Measurements from ENCODE around the gene RNF175.

Gene RNF175

GRCh38 chr4:153771046-153771445 is 11.2 kb upstream of the RNF175 start:
- Histone ChIP-seq H3K9me2 (replicated peaks; ENCODE audit: insufficient read depth, low read length) (no peaks in the 10 kb centered on the region), H3K79me2 (ENCODE audit: insufficient read depth, low read length) (no peaks in the 10 kb centered on the region), H3K4me3 (ENCODE audit: insufficient read depth, low read length, poor library complexity, severe bottlenecking) (no peak overlapping the region), H3K4me2 (ENCODE audit: low read depth, low read length, poor library complexity, severe bottlenecking) (no peak overlapping the region), H3K36me3 (ENCODE audit: low read length) (no peaks in the 10 kb centered on the region), H4K20me1 (ENCODE audit: low read depth, low read length) (no peaks in the 10 kb centered on the region), H3K9me3 (ENCODE audit: insufficient read depth, low read length) (no peaks in the 10 kb centered on the region), H2AFZ (ENCODE audit: low read depth, low read length, severe bottlenecking) (no peak overlapping the region), H3F3A (ENCODE audit: insufficient read depth) (no peaks in the 10 kb centered on the region), H3K27me3 (ENCODE audit: low read length) (no peaks in the 10 kb centered on the region), H3K27ac (ENCODE audit: low read depth, low read length) (no peak overlapping the region), H3K9ac (ENCODE audit: low read length) (no peak overlapping the region)
- TF ChIP-seq EZH2phosphoT487 (conservative IDR thresholded peaks at IDR 0.05; ENCODE audit: low read length) = no peak
- TF ChIP-seq CTCF (IDR thresholded peaks at IDR 0.05; ENCODE audit: insufficient read depth, low read length, poor library complexity, severe bottlenecking) = no peak

- no peak overlapping the region for H3K4me2 ChIP-seq (ENCODE audit: low read depth, low read length, poor library complexity, severe bottlenecking)
These were observed 6.9 kb upstream of the RNF175 start for GRCh38 chr4:153766758-153767157.

GRCh38 chr4:153765894-153766293 is 6.1 kb upstream of the RNF175 start:
- no peak overlapping the region for H2AFZ ChIP-seq (ENCODE audit: low read depth, low read length, severe bottlenecking)
- H3K27me3 ChIP-seq (ENCODE audit: low read length) = no peaks in the 10 kb centered on the region
- no peaks in the 10 kb centered on the region for H3K9me2 ChIP-seq (replicated peaks; ENCODE audit: insufficient read depth, low read length)
- no peak overlapping the region for H3K4me2 ChIP-seq (ENCODE audit: low read depth, low read length, poor library complexity, severe bottlenecking)
- no peaks in the 10 kb centered on the region for H3K79me2 ChIP-seq (ENCODE audit: insufficient read depth, low read length)
- H3K27ac ChIP-seq (ENCODE audit: low read depth, low read length) = no peak overlapping the region
- H3K9me3 ChIP-seq (ENCODE audit: insufficient read depth, low read length) = no peaks in the 10 kb centered on the region
- no peak overlapping the region for H3K4me3 ChIP-seq (ENCODE audit: insufficient read depth, low read length, poor library complexity, severe bottlenecking)
- H3K36me3 ChIP-seq (ENCODE audit: low read length) = no peaks in the 10 kb centered on the region
- no peaks in the 10 kb centered on the region for H4K20me1 ChIP-seq (ENCODE audit: low read depth, low read length)
- H3F3A ChIP-seq (ENCODE audit: insufficient read depth) = no peaks in the 10 kb centered on the region
- TF ChIP-seq CTCF (IDR thresholded peaks at IDR 0.05; ENCODE audit: insufficient read depth, low read length, poor library complexity, severe bottlenecking) (no peak), EZH2phosphoT487 (conservative IDR thresholded peaks at IDR 0.05; ENCODE audit: low read length) (no peak)
- no peak overlapping the region for H3K9ac ChIP-seq (ENCODE audit: low read length)

More at GRCh38 chr4:153766758-153767157, 6.9 kb upstream of the RNF175 start:
- H4K20me1 ChIP-seq (ENCODE audit: low read depth, low read length) = no peaks in the 10 kb centered on the region
- H3K27me3 ChIP-seq (ENCODE audit: low read length) = no peaks in the 10 kb centered on the region
- no peaks in the 10 kb centered on the region for H3F3A ChIP-seq (ENCODE audit: insufficient read depth)
- no peaks in the 10 kb centered on the region for H3K79me2 ChIP-seq (ENCODE audit: insufficient read depth, low read length)
- no peak overlapping the region for H3K4me3 ChIP-seq (ENCODE audit: insufficient read depth, low read length, poor library complexity, severe bottlenecking)
- H3K36me3 ChIP-seq (ENCODE audit: low read length) = no peaks in the 10 kb centered on the region
- H2AFZ ChIP-seq (ENCODE audit: low read depth, low read length, severe bottlenecking) = no peak overlapping the region
- no peak overlapping the region for H3K9ac ChIP-seq (ENCODE audit: low read length)
- no peak overlapping the region for H3K27ac ChIP-seq (ENCODE audit: low read depth, low read length)
- H3K9me2 ChIP-seq (replicated peaks; ENCODE audit: insufficient read depth, low read length) = no peaks in the 10 kb centered on the region
- TF ChIP-seq CTCF (IDR thresholded peaks at IDR 0.05; ENCODE audit: insufficient read depth, low read length, poor library complexity, severe bottlenecking) (no peak), EZH2phosphoT487 (conservative IDR thresholded peaks at IDR 0.05; ENCODE audit: low read length) (no peak)
- H3K9me3 ChIP-seq (ENCODE audit: insufficient read depth, low read length) = no peaks in the 10 kb centered on the region

Measured in SU-DHL-6 (cell line).